GM19397 (cell line): ENCODE data around the gene AUTS2.
"Not testable (repeated sequence)": the region's sequence is repeated elsewhere in the genome, so short reads cannot be mapped to it uniquely, and the experiment has no call there.

Experiments
- ATAC-seq: cut with Tn5 transposase; IDR thresholded peaks from one replicate; pipeline ENCODE4 v1.9.1; 2021; ENCODE audit warnings: mild to moderate bottlenecking, moderate library complexity; ENCODE audit not compliant: unreplicated experiment

AUTS2 gene

DNA sequence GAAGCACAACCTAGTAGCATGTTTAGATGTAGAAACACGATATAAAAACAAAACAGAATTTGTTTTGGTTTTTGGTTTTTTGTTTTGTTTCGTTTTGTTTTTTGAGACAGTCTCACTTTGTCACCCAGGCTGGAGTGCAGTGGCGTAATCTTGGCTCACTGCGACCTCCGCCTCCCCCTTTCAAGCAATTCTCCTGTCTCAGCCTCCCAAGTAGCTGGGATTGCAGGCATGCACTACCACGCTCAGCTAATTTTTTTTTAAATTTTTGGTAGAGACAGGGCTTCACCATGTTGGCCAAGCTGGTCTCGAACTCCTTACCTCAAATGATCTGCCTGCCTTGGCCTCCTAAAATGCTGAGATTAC is 1050.2 kb downstream of the AUTS2 start:
- not testable (repeated sequence) for ATAC-seq

DNA sequence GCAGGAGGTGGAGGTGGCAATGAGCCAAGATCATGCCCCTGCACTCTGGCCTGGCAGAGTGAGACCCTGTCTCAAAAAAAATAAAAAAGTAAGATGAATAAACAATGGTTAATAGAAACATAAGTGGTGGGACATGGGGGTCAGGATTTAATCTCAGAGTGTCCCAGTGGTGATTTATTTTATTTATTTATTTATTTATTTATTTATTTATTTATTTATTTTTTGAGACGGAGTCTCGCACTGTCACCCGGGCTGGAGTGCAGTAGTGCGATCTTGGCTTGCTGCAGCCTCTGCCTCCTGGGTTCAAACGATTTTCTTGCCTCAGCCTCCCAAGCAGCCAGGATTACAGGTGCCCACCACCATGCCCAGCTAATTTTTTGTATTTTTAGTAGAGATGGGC is 1051.0 kb downstream of the AUTS2 start:
- ATAC-seq, result no peak

DNA sequence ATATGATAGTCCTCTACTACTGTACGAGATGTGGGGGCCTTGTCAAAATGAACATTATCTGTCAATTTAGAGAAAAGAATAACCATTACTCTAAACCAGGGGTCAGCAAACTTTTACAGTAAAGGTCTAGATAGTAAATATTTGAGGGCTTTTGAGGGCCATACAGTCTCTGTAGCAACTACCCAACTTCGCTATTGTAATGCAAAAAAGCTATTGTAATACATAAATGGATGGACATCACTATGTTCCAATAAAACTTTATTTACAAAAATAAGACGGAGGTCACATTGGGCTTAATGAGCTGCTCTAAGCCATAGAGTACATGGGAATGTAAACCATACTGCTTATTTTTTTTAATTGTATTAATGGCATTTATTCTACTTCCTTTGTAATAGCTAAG is 1055.9 kb downstream of the AUTS2 start:
- ATAC-seq, result no peak

DNA sequence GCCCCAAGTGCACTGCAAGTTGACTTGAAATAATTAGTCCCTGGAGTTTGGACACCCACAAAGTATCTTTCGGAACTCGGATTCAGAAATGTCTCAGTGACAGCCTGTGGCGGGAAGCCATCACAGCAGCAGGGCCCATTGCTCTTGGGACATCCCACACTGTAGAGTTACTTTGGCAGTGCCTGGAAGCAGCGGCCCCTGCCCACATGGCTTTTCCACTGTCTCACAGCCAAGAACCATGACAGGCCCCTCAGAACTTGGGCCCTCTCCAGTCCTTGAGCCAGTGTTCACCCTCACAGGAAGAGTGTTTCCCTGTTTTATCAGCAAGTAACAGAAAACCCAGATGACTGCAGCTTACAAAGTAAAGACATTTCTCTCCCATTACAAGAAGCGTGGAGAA is 1056.7 kb downstream of the AUTS2 start:
- no peak for ATAC-seq

DNA sequence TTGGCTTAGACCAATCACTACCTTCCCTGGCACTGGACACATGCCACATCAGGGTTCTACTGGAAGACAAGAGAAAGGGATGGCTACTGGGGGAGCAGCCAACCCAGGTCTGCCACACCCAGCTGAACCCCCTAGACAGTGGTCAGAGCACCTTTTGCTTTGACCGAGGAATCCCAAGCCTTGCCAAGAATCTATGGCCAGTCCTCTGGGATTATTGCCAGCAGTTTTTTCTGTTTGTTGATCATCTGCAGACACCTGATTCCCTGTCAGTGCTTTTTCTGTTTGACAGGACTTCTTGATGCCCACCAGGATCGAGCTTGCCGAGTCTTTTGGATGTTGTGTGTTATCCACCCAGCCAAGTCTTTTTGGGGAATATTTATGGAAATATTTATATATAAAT is 1057.4 kb downstream of the AUTS2 start:
- no peak for ATAC-seq

DNA sequence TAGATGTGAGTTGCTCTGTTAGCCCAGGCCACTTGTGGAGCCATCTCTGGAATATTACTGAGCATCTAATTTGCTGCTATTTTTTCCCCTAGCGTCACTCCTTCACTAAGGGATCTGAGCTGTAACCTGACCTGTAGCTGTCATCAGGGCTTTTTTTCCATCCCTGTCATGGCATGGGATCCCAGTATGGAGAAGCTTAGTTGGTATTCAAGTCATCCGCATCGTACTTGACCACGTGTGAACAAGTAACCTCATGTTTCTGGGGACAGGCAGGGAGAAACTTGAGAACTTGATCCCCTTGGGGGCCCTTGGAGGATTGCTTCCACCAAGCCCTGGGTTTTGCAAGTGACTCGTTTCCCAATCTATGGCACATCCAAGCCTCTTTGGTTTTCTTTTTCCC is 1059.3 kb downstream of the AUTS2 start:
- ATAC-seq, result no peak

DNA sequence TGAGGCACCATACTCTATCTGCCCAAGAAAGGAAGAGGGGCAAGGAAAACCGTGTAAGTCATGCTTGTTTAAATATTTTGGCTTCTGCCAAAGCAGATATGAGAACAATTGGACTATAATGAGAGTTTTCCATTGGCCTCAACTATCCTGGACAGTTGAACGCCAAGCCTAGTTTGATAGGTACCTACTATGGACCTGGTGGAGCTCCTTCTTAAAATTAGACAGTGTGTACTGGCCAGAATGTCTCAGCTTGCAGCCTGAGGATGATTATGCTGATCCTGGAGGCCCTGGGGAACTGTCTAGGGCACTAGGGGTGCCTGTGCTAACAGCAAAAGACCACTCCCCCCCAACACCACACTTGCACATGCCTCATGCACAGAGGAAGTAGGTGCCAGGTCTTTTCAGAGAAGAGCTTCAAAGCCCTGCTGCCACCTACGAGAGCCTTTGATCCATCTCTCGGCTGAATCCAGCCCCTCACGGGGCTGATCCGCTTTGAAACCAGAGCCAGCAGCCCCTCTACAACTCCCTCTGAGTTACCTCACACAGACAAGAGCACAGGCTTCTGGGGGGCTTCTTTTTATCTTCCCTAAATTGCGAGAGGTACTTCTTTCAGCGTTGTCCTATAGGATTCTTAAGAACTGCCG is 1059.8 kb downstream of the AUTS2 start:
- no peak for ATAC-seq

DNA sequence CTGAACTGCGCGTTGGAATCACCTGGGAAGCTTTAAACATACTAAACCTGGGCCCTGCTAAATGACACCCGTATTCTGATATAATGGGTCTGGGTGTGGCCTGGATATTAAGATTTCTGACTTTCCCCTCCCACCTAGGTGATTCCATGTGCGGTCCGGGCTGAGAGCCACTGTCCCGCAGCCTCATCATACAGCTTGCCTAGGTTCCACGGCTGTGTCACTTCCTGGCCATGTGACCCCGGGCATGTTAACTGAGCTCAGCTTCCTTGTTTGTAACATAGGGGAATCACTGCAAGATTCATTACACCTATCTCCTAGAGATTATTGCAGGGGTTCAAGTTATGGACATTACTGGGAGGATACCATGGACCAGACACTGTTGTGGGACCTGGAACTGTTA is 1061.0 kb downstream of the AUTS2 start:
- no peak for ATAC-seq

DNA sequence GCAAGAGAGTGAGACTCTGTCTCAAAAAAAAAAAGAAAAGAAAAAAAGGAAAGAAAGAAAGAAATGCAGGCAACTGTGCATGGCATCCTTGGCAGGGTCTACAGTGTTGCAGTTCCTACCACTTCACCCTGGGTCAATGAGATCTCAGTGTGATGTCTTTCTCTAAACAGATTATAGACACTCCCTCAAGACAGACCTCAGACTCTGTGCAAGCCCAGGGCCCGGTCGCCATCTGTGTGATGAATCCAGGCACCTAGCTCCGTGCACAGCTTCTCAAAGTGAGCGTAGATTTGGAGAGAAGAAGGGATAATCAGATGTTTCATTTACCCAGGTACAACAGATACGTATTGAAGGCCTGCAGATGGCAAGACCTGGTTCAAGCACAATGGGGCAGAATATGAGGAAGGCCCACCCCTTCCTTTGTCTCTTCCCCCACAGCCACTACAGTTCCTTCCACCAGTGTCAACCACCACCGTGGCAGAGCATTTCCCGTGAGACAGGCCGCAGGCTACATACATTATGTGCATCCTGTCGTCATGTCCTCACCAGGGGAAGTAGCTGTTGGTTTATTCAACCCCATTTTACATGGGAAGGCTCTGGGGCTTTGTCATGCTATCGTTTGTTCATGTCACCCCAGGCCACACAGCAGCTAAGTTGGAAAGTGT is 1062.0 kb downstream of the AUTS2 start:
- no peak for ATAC-seq

DNA sequence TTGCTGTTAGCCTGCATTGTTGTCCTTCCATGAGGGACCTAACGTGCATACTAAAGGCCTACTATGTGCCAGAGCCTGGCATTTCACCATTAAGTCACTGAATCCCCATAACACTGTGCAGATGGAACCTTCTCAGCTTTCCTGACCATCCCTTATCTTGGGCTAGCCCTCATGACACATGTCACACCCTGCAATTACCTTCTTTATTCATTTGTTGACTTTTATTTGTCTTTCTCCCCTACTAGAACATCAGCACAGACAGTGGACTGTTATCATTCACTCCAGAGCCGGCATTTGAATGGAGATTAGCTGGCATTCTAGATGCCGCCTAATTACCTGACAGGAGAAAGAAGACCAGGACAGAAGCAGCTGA is 1062.5 kb downstream of the AUTS2 start:
- ATAC-seq, result no peak

DNA sequence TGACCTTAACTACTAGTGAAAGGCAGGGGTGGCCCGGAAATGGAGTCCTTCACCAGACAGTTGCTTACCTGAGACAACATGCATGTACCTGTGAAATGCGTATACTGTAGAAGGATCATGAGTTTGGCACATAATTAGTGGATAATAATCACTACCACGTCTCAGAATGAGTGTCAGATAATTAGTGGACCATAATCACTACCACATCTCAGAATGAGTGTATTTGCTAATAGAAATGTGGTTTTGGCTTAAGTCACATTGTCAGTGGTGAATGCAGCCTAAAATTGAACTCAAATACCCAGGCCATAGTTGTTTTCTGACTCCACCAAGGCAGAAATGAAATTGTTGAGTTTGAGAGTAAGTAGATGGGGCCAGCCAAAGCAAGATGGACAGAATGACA is 1065.4 kb downstream of the AUTS2 start:
- no peak for ATAC-seq

DNA sequence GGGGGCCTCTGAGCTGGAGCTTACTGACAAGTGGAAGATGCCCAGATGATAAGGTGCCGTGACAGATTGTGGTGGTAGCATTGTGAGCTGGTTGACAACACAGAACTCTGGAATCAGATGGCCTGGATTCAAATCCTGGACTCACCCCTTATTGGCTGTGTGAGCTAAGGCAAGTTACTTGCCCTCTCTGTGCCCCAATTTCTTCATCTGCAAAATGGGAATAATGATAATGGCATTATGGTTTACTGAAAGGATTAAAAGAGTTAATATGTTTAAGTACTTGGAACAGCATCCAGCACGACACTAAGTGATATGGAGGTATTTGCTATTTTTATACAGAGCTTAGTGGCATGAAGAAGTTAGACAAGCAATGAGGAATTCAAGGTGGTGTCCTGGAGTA is 1067.7 kb downstream of the AUTS2 start:
- ATAC-seq, result no peak

DNA sequence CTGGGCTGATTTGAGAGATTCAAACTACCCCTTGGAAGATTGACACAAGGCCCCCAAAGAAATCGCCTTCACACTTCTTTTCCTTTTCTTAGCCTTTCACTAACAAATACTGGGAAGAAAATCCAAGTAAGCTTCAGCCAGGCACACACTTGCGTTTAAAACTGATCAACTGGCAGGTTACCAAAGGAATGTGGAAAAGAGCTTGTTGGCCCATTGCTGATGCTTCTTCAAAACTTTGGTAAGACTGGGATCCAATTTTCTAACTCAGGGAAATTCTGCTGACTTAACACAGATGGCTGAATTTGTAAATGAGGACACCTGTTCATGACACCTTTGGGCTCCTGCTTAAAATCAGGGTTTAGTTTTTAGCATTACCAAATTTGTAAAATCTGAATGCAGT is 1069.1 kb downstream of the AUTS2 start:
- ATAC-seq, result no peak

DNA sequence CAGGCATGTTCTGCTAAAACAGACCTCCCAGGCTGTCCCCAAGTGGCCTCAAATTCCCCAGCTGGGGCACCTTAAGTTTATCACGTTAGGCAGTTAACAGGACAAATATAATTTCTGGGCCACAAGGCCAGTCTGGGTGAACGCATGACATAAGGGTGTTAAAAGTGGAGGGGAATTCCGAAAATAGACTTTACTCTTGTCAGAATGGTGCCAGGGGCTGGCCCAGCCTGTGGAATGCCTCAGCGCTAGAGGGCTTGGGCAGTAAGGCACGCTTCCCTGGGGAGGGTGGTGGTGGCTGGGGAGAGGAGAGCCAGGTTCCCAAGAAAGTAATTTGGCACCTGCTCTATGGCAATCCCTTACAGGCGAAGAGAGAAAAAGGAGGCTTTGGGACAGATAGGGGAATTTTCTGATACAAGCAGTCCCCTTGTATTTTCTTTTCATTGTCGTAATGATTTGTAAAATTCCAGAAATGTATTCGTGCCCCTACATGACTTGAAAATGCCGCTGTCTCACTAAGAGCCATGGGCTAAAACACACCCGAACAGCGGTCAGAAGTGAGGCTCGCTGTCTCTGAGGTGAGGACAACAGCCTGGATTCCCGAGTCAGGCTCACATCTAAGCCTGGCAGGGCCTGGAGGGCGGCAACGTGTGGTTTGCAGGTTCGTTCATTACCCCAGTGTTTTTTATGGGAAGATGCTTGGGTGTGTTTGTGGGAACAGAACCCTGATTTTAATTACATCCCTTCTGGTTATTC is 1070.5 kb downstream of the AUTS2 start:
- ATAC-seq, result no peak

DNA sequence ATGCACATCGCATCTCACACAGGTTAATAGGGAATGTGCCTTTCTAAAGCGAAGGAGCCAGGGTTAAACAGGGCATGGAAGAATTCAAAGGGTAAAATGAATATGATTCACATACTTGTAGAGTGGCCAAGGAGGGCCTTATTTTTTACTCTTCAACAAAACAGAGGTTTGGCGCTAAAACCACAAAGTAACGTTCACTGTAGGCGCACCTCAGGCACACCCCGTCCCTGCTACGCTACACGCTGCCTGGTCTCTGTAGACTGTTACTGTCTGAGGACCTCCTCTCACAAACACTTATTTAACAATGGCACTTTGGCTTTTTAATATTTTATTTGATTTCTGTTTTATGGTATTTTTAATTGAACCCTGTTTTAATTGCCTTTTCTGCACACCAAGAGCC is 1071.6 kb downstream of the AUTS2 start:
- no peak for ATAC-seq

DNA sequence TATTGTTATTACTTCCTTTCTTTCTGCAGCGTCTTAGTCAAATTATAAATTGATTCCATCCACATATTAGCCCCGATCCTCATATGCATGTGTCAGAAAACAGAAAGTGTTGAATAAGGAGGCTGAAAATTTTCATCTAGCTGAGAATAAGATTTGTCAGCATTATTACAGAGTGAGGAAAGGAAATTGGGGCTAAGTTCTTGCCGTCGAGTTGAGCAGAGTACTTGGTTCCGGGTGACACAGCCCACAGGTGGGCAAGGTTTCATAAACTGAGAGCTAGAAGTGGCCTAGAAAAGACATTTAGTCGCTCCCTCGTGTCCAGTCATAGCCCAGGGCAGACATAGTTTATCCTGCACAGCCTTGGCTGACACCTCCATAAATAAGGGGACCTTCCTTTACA is 1072.0 kb downstream of the AUTS2 start:
- no peak for ATAC-seq

DNA sequence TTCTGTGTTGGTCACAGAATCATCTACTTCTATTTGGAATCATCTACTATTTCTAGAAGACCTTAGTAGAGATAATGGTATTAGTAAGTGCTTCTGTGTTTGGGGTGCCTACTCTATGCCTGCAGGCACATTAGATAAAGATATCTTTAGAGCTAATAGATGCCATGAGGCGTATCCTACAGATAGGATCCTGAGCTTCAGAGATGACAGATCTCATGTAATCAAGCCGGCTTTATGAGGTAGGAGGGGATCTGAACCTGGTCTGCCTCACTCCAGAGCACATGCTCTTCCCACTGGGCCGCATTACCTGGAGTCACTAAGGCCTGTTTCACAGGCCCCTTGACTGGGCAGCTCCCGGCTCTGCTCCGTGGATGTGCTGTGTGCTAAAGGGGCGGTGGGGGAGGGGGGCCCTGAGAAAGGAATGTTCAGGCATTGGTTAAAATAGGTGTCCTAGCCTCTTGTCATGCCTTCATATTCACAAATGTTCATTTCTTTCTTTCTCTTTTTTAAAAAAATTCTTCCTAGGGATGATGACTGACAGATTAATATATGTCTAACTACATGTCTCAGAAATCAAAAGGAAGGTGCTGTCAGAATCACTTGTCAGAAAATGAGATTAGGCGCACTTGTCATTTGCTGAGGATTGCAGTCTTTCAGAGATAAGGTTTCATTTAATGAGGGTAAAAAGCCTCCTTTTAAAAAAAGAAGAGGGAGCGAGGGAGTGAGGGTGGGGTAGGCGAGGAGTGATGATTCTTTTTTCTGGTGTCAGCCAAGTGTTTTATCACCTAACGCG is 1075.7 kb downstream of the AUTS2 start:
- no peak for ATAC-seq

DNA sequence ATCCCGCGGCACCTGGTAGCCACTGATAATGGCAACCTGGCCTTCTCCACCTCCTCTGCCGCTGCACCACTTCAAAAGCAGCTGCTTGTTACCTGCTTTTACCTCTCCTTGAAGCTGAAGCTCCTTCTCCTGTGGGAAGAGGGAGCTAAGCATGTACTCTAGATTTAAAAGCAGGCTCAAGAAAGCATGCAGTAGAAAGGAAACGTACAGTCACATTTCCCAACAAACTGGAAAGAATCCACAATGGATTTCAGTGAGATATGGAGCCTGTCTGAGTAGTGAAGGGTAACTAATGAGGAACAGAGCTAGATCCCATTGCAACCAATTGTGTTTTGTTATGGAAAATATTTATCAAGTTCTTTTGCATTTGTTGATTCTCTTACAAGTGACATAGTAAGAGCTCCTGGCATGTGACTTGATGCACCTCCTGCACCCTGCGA is 1076.3 kb downstream of the AUTS2 start:
- ATAC-seq, result no peak

DNA sequence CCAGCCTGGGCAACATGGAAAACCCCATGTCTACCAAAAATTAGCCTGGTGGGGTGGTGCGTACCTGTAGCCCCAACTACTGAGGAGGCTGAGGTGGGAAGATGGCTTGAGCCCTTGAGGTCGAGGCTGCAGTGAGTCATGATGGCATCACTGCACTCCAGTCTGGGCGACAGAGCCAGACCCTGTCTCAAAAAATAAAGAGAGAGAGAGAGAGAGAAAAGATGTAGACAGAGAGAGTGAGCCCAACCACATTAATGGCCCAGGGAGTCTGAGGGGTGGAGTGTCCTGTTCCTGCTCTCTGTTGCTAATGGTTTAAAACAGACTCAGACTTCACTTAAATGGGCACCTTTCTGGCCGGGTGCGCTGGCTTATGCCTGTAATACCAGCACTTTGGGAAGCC is 1078.0 kb downstream of the AUTS2 start:
- ATAC-seq, result no peak

DNA sequence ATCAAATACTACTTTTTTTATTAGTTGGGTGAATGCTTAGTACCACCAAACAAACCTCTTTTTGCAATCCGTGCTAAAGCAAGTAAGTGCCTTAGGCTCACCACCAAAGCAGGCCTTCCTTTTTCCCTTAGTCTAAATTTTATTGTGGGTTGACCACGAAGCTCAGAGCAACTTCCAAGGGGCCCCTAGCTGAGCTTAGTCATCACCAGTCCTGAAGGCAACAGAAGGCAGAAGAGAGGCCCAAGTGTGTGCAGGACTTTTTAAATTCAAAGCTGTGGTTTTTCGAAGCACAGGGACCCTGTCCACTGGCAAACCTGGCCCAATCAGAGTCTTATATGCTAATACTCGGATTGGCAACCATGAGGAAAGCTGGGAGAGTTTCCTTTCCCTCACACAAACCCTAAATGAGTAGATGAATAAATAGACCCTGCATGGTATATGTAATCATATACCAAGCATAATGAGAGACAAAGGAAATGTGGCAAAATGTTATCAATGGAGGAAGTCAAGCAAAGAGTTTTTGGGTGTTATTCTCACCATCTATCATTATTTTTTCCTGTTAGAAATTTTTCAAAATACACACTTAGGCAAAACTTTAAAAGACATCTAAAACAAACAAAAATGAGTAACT is 1080.5 kb downstream of the AUTS2 start:
- no peak for ATAC-seq

DNA sequence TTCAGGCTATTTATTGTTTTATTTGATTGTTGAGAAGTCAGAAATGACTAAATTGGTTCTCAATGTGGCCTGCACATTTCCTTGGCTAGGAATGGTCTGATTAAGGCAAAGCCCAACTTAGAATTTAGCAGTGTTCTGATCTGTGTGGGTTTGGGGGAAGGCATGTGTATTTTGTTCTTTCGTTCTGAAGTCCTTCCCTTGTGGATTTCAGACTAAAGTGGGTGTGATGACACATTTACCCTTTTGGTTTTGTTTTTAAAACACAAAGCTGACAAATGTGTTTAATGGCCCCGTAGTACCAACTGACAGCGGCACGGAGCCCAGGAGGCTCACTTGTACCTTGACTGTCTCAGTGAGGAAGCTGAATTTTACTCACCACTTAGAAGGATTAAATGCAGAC is 1081.4 kb downstream of the AUTS2 start:
- no peak for ATAC-seq
